ENCODE results near the gene MUS81. TPM values are rescaled to one million over a fixed set of nuclear protein-coding genes. Genes with fewer than 3 reads are reported as not detected.

Gene MUS81
- total and polyA plus RNA-seq, 2 of the 13 experiments (the other 11 are each of a cell fraction or from before 2014, with no cell fraction given): 25.6 to 30.2 TPM

- no peak for TF ChIP-seq ZNF503 (CRISPR knock-in tag; IDR thresholded peaks at IDR 0.05)
- TF ChIP-seq ZNF317 (CRISPR knock-in tag; IDR thresholded peaks at IDR 0.05): no peak
- TF ChIP-seq, protein P1, sequence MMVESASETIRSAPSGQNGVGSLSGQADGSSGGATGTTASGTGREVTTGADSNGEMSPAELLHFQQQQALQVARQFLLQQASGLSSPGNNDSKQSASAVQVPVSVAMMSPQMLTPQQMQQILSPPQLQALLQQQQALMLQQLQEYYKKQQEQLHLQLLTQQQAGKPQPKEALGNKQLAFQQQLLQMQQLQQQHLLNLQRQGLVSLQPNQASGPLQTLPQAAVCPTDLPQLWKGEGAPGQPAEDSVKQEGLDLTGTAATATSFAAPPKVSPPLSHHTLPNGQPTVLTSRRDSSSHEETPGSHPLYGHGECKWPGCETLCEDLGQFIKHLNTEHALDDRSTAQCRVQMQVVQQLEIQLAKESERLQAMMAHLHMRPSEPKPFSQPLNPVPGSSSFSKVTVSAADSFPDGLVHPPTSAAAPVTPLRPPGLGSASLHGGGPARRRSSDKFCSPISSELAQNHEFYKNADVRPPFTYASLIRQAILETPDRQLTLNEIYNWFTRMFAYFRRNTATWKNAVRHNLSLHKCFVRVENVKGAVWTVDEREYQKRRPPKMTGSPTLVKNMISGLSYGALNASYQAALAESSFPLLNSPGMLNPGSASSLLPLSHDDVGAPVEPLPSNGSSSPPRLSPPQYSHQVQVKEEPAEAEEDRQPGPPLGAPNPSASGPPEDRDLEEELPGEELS (CRISPR knock-in tag; IDR thresholded peaks at IDR 0.05): no peak; the same call in none of the 2 replicates
- TF ChIP-seq MAFG (CRISPR knock-in tag; IDR thresholded peaks at IDR 0.05): no peak
- TF ChIP-seq, protein P2, sequence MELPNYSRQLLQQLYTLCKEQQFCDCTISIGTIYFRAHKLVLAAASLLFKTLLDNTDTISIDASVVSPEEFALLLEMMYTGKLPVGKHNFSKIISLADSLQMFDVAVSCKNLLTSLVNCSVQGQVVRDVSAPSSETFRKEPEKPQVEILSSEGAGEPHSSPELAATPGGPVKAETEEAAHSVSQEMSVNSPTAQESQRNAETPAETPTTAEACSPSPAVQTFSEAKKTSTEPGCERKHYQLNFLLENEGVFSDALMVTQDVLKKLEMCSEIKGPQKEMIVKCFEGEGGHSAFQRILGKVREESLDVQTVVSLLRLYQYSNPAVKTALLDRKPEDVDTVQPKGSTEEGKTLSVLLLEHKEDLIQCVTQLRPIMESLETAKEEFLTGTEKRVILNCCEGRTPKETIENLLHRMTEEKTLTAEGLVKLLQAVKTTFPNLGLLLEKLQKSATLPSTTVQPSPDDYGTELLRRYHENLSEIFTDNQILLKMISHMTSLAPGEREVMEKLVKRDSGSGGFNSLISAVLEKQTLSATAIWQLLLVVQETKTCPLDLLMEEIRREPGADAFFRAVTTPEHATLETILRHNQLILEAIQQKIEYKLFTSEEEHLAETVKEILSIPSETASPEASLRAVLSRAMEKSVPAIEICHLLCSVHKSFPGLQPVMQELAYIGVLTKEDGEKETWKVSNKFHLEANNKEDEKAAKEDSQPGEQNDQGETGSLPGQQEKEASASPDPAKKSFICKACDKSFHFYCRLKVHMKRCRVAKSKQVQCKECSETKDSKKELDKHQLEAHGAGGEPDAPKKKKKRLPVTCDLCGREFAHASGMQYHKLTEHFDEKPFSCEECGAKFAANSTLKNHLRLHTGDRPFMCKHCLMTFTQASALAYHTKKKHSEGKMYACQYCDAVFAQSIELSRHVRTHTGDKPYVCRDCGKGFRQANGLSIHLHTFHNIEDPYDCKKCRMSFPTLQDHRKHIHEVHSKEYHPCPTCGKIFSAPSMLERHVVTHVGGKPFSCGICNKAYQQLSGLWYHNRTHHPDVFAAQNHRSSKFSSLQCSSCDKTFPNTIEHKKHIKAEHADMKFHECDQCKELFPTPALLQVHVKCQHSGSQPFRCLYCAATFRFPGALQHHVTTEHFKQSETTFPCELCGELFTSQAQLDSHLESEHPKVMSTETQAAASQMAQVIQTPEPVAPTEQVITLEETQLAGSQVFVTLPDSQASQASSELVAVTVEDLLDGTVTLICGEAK (IDR thresholded peaks at IDR 0.05): peak; percentile 66
- TF ChIP-seq, protein P2 (CRISPR knock-in tag; IDR thresholded peaks at IDR 0.05): peak; percentile 46; the same call in 1 of the 2 replicates
- no peak for TF ChIP-seq ZBTB7B (CRISPR knock-in tag; IDR thresholded peaks at IDR 0.05)
- TF ChIP-seq RORA (CRISPR knock-in tag; IDR thresholded peaks at IDR 0.05): no peak
- no peak for TF ChIP-seq GLI4 (CRISPR knock-in tag; IDR thresholded peaks at IDR 0.05; ENCODE audit: borderline replicate concordance)
- TF ChIP-seq ZNF75D (CRISPR knock-in tag; IDR thresholded peaks at IDR 0.05; ENCODE audit: borderline replicate concordance): no peak
Measured at GRCh38 chr11:65888163-65888814, 28.1 kb downstream of the MUS81 start, which contains the start of gene FIBP (continued).

Data from HepG2 (cell line).